ENCODE results near the gene NAPSA.

Gene NAPSA

DNA sequence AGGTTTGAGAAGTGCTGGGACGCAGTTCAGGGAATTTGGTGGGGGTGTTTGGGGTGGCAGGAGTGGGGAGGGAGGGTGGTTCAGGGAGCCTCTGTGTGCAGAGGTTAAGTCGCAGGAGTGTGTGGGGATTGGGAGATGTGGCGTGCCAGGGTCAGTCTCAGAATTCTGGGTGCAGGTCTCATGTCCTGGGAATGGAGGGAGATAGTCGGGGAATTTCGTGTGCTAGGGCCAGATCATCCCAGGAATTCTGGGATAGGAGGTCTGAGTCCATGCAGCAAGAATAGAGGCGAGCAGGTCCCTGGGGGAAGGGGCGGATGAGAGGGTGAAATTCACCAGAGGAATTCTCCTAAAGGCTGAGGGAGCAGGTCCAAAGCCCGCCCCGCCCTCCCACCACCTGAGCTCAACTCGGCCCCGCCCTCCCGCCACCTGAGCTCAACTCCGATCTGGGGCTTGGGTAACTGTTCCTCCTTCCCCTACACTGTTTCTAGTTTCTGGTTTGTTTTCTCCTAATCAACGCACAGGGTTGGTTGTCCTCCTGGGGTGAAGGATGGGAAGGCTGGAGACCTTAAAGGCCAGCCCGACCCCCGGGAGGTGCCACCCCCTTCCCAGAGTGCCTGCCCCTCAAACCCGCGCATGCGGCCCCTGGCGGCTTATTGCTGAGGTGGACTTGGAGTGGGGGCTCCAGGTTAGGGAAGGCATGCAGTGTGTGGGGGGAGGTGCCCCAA is 51.5 kb downstream of the NAPSA start:
- no peak for DNase-seq

DNA sequence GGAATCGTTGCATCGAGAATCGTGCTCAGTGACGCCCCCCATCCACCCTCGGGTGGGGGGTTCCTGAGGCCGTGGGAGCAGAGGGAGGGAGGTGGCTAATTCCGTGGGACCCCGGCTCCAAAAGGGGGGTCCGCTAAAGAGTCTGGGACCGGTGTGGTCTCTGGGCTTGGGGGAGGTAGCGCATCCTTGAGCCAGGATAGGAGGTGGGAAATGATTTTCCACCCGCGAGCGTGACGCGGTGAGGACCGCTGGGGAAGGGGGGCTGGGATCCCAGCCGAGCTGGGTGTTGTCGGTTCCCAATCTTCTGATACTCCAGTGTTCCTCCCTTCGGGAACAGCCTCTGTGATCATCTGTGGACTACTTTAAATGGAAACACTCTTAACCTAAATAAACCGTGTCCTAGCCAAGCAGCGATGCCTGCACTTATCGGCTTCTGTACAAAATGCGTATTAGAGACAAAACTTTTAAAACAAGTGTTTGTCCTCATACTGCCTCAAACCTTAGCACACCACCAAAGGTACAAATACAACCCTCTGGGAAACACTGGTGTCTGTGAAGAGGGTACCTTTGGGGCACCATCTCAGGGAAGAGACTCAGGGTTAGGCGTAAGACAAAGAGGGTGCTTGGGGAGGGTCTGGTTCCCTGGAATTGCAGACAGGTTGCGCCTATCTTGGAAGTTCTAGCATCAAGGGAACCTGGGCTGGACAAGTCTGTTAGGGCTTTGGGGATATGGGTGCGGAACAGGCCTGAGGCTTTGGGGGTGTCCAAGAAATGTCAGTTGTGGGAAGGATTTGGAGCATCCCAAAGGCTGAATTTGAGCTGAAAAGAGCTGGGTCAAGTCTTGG is 52.2 kb downstream of the NAPSA start:
- no peak for DNase-seq

DNA sequence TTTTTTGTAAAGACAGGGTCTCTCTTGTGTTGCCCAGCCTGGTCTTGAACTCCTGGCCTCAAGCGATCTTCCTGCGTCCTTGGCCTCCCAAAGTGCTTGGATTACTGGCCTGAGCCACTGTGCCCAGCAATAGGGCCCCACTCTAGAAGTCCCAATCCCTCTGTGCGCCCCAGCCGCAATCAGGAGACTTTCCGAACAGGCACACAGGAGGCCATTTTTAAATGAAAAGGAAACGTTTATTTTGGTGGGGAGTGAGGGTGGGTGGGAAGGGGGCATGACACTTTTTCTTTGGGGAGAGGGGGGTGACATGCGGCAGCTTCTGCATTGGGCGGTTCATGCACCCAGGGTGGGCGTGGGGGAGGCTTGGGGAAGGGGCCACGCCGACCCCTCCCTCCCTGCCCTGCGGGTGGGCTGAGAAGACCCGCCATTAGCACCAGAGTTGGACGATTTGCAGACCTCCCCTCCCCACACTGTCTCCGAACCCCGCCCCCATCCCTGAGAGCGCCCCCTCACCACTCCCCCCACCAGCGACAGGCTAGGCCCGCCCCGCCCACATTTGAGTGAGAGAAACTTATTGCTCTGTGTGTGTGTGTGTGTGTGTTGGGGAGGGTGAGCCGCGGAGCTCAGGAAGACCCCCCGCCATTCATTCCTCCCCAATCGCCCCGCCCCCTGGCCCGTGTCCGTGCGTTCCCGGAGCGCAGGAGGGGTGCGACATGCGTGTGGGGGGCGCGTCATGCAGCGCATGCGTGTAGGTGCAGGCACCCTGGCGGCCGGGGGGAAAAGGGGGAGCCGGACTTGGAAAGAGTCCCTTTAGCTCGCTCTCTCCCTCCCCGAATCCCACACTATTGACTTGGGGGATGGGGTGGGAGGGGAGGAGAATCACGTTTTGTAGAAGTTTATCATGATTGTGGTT is 53.5 kb downstream of the NAPSA start:
- DNase-seq: no peak

DNA sequence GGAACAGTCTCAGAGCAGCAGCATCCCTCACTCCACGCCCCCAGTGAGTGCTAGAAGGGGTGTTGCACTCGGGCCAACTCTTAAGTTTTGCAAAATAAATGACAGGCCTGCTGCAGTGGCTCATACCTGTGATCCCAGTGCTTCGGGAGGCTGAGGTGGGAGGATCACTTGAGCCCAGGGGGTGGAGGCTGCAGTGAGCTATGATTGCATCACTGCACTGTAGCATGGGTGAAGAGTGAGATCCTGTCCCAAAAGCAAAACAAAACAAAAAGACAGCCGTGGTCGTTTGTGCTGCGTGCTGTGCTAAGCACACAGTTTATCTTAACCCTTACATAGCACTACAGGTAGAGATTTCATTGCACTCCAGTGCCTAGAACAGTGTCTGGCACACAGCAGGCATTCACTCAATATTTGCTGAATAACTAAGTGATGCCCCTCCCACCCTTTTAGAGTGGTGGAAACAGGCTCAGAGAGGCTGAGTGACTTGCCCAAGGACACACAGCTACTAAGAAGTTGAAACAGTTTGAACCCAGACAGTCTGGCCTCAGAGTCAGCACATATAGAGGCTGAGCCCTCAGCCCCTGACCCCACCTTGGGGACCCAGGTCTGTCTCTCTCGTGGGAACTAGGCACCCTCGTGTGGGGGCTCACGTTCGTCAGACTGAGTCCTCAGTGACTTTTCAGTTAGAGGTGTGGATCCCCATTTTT is 54.5 kb downstream of the NAPSA start:
- DNase-seq: no peak

DNA sequence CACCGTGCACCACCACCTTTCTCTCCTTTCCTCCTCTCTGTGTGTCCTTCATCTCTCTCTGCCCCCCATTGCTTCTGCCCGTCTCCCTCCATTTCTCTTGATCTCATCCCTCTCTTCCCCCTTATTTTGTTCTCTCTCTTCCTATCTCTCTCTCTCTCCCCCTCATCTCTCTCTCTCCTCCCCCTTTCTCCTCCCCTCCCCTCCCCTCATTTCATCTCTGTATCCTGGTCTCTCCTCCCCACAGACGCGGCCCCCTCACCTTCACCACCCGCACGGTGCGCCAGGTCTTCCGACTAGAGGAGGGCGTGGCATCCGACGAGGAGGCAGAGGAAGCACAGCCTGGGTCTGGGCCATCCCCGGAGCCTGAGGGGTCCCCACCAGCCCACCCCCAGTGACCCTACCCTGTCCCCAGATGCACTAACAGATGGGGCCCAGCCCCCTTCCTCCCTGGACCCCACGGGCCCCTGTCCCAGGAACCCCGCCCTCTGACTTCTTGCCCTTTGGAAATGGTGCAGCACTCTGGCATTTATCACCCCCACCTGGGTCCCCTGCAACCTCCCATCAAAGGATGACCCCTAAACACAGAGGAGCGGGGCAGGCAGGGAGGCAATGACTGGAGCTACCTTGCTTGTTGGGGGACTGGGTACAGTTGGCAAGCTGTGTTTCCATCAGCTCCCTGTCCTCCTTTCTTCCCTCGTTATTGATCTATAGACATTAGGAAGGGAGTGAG is 55.9 kb downstream of the NAPSA start:
- DNase-seq: no peak

DNA sequence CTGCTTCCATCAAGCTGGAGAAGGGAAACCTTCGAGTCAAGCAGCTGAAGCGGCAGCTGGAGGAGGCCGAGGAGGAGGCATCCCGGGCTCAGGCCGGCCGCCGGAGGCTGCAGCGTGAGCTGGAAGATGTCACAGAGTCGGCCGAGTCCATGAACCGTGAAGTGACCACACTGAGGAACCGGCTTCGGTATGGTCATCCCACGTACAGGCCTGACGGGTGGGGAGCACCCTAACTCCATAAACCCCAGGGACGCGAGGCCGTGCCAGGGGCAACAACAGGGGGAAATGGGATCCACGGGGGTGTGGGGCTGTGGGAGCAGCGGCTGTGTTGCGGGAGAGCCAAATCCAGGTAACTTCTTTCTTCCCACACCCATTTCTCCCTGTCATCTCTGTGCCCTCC is 56.4 kb downstream of the NAPSA start:
- DNase-seq: no peak

Data from stimulated activated CD4-positive, alpha-beta T cell treated with anti-CD3 and anti-CD28 coated beads, Interleukin-1b, Interleukin-23, amount 100 ng/mL, for 48 hours (primary cell).